GM18526 (cell line): ENCODE data around the gene ITGA5.

Source experiments
- POLR2A ChIP-seq: IDR thresholded peaks from 3 replicates; pipeline ENCODE4 v1.6.1; 2011; ENCODE audit not compliant: insufficient read length; ENCODE audit errors: extremely low read depth

The ITGA5 gene

GRCh38 chr12:54374562-54375258 is 44.4 kb downstream of the ITGA5 start:
- no peak for TF ChIP-seq POLR2A

GRCh38 chr12:54373649-54374561 is 45.2 kb downstream of the ITGA5 start:
- TF ChIP-seq POLR2A: no peak

GRCh38 chr12:54372113-54372806 is 46.8 kb downstream of the ITGA5 start:
- TF ChIP-seq POLR2A: no peak

GRCh38 chr12:54371328-54372112 is 47.5 kb downstream of the ITGA5 start:
- no peak for TF ChIP-seq POLR2A

GRCh38 chr12:54370171-54370730 is 48.8 kb downstream of the ITGA5 start:
- no peak for TF ChIP-seq POLR2A

- TF ChIP-seq POLR2A: no peak
Measured at GRCh38 chr12:54369597-54370131, 49.4 kb downstream of the ITGA5 start.

- TF ChIP-seq POLR2A: no peak
Measured at GRCh38 chr12:54368709-54369596, 50.1 kb downstream of the ITGA5 start.

GRCh38 chr12:54368025-54368708 is 50.9 kb downstream of the ITGA5 start:
- TF ChIP-seq POLR2A: no peak

GRCh38 chr12:54364413-54364812 is 54.7 kb downstream of the ITGA5 start, which contains the start of gene GPR84:
Gene GPR84 (minus strand): TSS chr12:54364486. CDS start chr12:54363851, 635 bp downstream.
- no peak for TF ChIP-seq POLR2A

GRCh38 chr12:54363618-54364017 is 55.4 kb downstream of the ITGA5 start:
- TF ChIP-seq POLR2A: no peak

GRCh38 chr12:54363047-54363446 is 56.0 kb downstream of the ITGA5 start:
- no peak for TF ChIP-seq POLR2A

GRCh38 chr12:54360717-54361456 is 58.2 kb downstream of the ITGA5 start:
- TF ChIP-seq POLR2A: no peak
